ENCODE measurements around the gene VWF.

The VWF gene

GRCh38 chr12:6053541-6053940 is 70.9 kb downstream of the VWF start:
- H3K9ac ChIP-seq (ENCODE audit: insufficient read length, low read depth), result no peak overlapping the region
- no peak overlapping the region for H3K4me3 ChIP-seq (ENCODE audit: insufficient read length, low read depth)
- peaks cover 11% of the 10 kb centered on the region; the same call in 1 of the 2 replicates for H3K9me3 ChIP-seq (ENCODE audit: insufficient read depth, low read length)
- TF ChIP-seq SUZ12 (IDR thresholded peaks at IDR 0.05; ENCODE audit: extremely low read depth, insufficient read depth, insufficient read length), result no peak
- H3K27me3 ChIP-seq (ENCODE audit: insufficient read depth, insufficient read length), result no peaks in the 10 kb centered on the region
- H3K4me1 ChIP-seq (ENCODE audit: insufficient read depth, insufficient read length), result peaks cover 14% of the 10 kb centered on the region
- no peaks in the 10 kb centered on the region for H3K36me3 ChIP-seq (ENCODE audit: insufficient read depth, insufficient read length, low read length)
- no peak for DNase-seq (ENCODE audit: low read depth, low spot score)

DNA sequence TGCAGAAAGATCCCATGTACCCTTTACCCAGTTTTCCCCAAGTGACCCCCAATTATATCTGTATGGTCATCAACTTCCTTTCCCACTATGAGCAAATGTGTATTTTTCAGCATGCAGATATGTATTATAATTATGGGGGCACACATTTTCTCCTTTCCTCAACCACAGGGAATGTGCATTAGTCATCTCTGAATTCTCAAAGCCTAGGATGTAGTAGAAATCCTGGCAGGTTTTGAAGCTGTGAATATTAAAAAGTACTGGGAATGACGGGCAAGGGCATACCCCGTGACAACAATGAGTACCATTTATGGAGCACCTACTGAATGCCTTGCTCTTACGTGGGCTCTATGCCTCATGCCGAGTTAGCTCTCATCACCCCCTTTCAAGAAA is 71.5 kb downstream of the VWF start:
- H3K36me3 ChIP-seq (ENCODE audit: insufficient read depth, insufficient read length, low read length), result no peaks in the 10 kb centered on the region
- H3K9me3 ChIP-seq (ENCODE audit: insufficient read depth, low read length), result peaks cover 11% of the 10 kb centered on the region; the same call in 1 of the 2 replicates
- TF ChIP-seq YY1 (IDR thresholded peaks at IDR 0.05; ENCODE audit: insufficient read depth, insufficient read length), result no peak
- TF ChIP-seq SUZ12 (IDR thresholded peaks at IDR 0.05; ENCODE audit: extremely low read depth, insufficient read depth, insufficient read length), result no peak
- TF ChIP-seq ZNF274 (IDR thresholded peaks at IDR 0.05; ENCODE audit: low read depth, low read length), result no peak
- DNase-seq (ENCODE audit: low read depth, low spot score), result no peak
- peaks cover 8% of the 10 kb centered on the region for H3K4me1 ChIP-seq (ENCODE audit: insufficient read depth, insufficient read length)
- no peak overlapping the region for H3K9ac ChIP-seq (ENCODE audit: insufficient read length, low read depth)
- H3K27me3 ChIP-seq (ENCODE audit: insufficient read depth, insufficient read length), result no peaks in the 10 kb centered on the region
- H3K4me3 ChIP-seq (ENCODE audit: insufficient read length, low read depth), result no peak overlapping the region

- DNase-seq (ENCODE audit: low read depth, low spot score), result no peak
- H3K27me3 ChIP-seq (ENCODE audit: insufficient read depth, insufficient read length), result no peaks in the 10 kb centered on the region
- TF ChIP-seq SUZ12 (IDR thresholded peaks at IDR 0.05; ENCODE audit: extremely low read depth, insufficient read depth, insufficient read length) (no peak), YY1 (IDR thresholded peaks at IDR 0.05; ENCODE audit: insufficient read depth, insufficient read length) (no peak), ZNF274 (IDR thresholded peaks at IDR 0.05; ENCODE audit: low read depth, low read length) (peak; percentile 40; the same call in 1 of the 2 replicates)
- H3K9ac ChIP-seq (ENCODE audit: insufficient read length, low read depth), result no peak overlapping the region
- no peak overlapping the region for H3K4me3 ChIP-seq (ENCODE audit: insufficient read length, low read depth)
- peaks cover 8% of the 10 kb centered on the region for H3K4me1 ChIP-seq (ENCODE audit: insufficient read depth, insufficient read length)
- peaks cover 11% of the 10 kb centered on the region; the same call in 1 of the 2 replicates for H3K9me3 ChIP-seq (ENCODE audit: insufficient read depth, low read length)
- no peaks in the 10 kb centered on the region for H3K36me3 ChIP-seq (ENCODE audit: insufficient read depth, insufficient read length, low read length)
Measured at GRCh38 chr12:6052206-6052939, 72.1 kb downstream of the VWF start.

- Histone ChIP-seq H3K36me3 (ENCODE audit: insufficient read depth, insufficient read length, low read length) (no peaks in the 10 kb centered on the region), H3K4me1 (ENCODE audit: insufficient read depth, insufficient read length) (no peaks in the 10 kb centered on the region), H3K9ac (ENCODE audit: insufficient read length, low read depth) (no peak overlapping the region), H3K4me3 (ENCODE audit: insufficient read length, low read depth) (no peak overlapping the region), H3K9me3 (ENCODE audit: insufficient read depth, low read length) (peaks cover 11% of the 10 kb centered on the region; the same call in 1 of the 2 replicates), H3K27me3 (ENCODE audit: insufficient read depth, insufficient read length) (no peaks in the 10 kb centered on the region)
- TF ChIP-seq YY1 (IDR thresholded peaks at IDR 0.05; ENCODE audit: insufficient read depth, insufficient read length), result no peak
- no peak for TF ChIP-seq ZNF274 (IDR thresholded peaks at IDR 0.05; ENCODE audit: low read depth, low read length)
- TF ChIP-seq SUZ12 (IDR thresholded peaks at IDR 0.05; ENCODE audit: extremely low read depth, insufficient read depth, insufficient read length), result no peak
- no peak for DNase-seq (ENCODE audit: low read depth, low spot score)
Measured at GRCh38 chr12:6049992-6050391, 74.5 kb downstream of the VWF start.

- H3K9ac ChIP-seq (ENCODE audit: insufficient read length, low read depth), result no peak overlapping the region
Measured at GRCh38 chr12:6049587-6049986, 74.9 kb downstream of the VWF start.

GRCh38 chr12:6047249-6048237 is 76.9 kb downstream of the VWF start:
- Histone ChIP-seq H3K4me1 (ENCODE audit: insufficient read depth, insufficient read length) (peaks cover 5% of the 10 kb centered on the region), H3K27me3 (ENCODE audit: insufficient read depth, insufficient read length) (no peaks in the 10 kb centered on the region), H3K4me3 (ENCODE audit: insufficient read length, low read depth) (no peak overlapping the region), H3K9ac (ENCODE audit: insufficient read length, low read depth) (no peak overlapping the region), H3K9me3 (ENCODE audit: insufficient read depth, low read length) (peaks cover 11% of the 10 kb centered on the region; the same call in 1 of the 2 replicates), H3K36me3 (ENCODE audit: insufficient read depth, insufficient read length, low read length) (no peaks in the 10 kb centered on the region)
- TF ChIP-seq ZNF274 (IDR thresholded peaks at IDR 0.05; ENCODE audit: low read depth, low read length) (no peak), SUZ12 (IDR thresholded peaks at IDR 0.05; ENCODE audit: extremely low read depth, insufficient read depth, insufficient read length) (no peak), YY1 (IDR thresholded peaks at IDR 0.05; ENCODE audit: insufficient read depth, insufficient read length) (no peak)
- DNase-seq (ENCODE audit: low read depth, low spot score), result no peak

More at GRCh38 chr12:6049587-6049986, 74.9 kb downstream of the VWF start:
- DNase-seq (ENCODE audit: low read depth, low spot score), result no peak
- Histone ChIP-seq H3K4me3 (ENCODE audit: insufficient read length, low read depth) (no peak overlapping the region), H3K4me1 (ENCODE audit: insufficient read depth, insufficient read length) (no peaks in the 10 kb centered on the region), H3K36me3 (ENCODE audit: insufficient read depth, insufficient read length, low read length) (no peaks in the 10 kb centered on the region), H3K27me3 (ENCODE audit: insufficient read depth, insufficient read length) (no peaks in the 10 kb centered on the region), H3K9me3 (ENCODE audit: insufficient read depth, low read length) (peaks cover 11% of the 10 kb centered on the region; the same call in 1 of the 2 replicates)
- TF ChIP-seq SUZ12 (IDR thresholded peaks at IDR 0.05; ENCODE audit: extremely low read depth, insufficient read depth, insufficient read length) (no peak), ZNF274 (IDR thresholded peaks at IDR 0.05; ENCODE audit: low read depth, low read length) (no peak), YY1 (IDR thresholded peaks at IDR 0.05; ENCODE audit: insufficient read depth, insufficient read length) (no peak)
